ENCODE results near the gene PACS1. TPM values are rescaled to one million over a fixed set of nuclear protein-coding genes. Genes with fewer than 3 reads are reported as not detected.
"Not testable (repeated sequence)": the region's sequence is repeated elsewhere in the genome, so short reads cannot be mapped to it uniquely, and the experiment has no call there.

The PACS1 gene
- 10.9 and 13.0 TPM in 2 replicates for total RNA-seq (2014; rRNA removed; shearing (Covaris generic))

- DNase-seq (ENCODE audit: low read depth), result peak; percentile 79
Observed at GRCh38 chr11:66069715-66070603, at the start of gene PACS1. TSS of gene PACS1 (plus strand) at chr11:66070272. CDS start at chr11:66070487, 215 bp downstream.

- peak; percentile 93 for DNase-seq (ENCODE audit: low read depth)
Observed at GRCh38 chr11:66020618-66021357, 49.3 kb upstream of the PACS1 start.

GRCh38 chr11:66022401-66023185 is 47.5 kb upstream of the PACS1 start:
- peak; percentile 79 for DNase-seq (ENCODE audit: low read depth)

GRCh38 chr11:66023186-66023440 is 47.0 kb upstream of the PACS1 start:
- DNase-seq (ENCODE audit: low read depth), result not testable (repeated sequence)

- DNase-seq (ENCODE audit: low read depth), result no peak
Observed at GRCh38 chr11:66026017-66026529, 44.0 kb upstream of the PACS1 start, which contains the start of gene CATSPER1. TSS of gene CATSPER1 (minus strand) at chr11:66026479. CDS start at chr11:66026379, 100 bp downstream.

- no peak for DNase-seq (ENCODE audit: low read depth)
Observed at GRCh38 chr11:66032957-66033735, 36.9 kb upstream of the PACS1 start.

GRCh38 chr11:66035653-66036333 is 34.3 kb upstream of the PACS1 start:
- DNase-seq (ENCODE audit: low read depth), result no peak

- no peak for DNase-seq (ENCODE audit: low read depth)
Observed at GRCh38 chr11:66036334-66036710, 33.8 kb upstream of the PACS1 start.

GRCh38 chr11:66037327-66037726 is 32.7 kb upstream of the PACS1 start:
- DNase-seq (ENCODE audit: low read depth), result no peak

- DNase-seq (ENCODE audit: low read depth), result no peak
Observed at GRCh38 chr11:66039765-66040164, 30.3 kb upstream of the PACS1 start.

- DNase-seq (ENCODE audit: low read depth), result no peak
Observed at GRCh38 chr11:66042227-66042995, 27.7 kb upstream of the PACS1 start.

- DNase-seq (ENCODE audit: low read depth), result no peak
Observed at GRCh38 chr11:66042996-66043906, 26.8 kb upstream of the PACS1 start.

GRCh38 chr11:66044757-66045156 is 25.3 kb upstream of the PACS1 start:
- no peak for DNase-seq (ENCODE audit: low read depth)

GRCh38 chr11:66045177-66045639 is 24.9 kb upstream of the PACS1 start:
- DNase-seq (ENCODE audit: low read depth), result peak; percentile 76

GRCh38 chr11:66046901-66047300 is 23.2 kb upstream of the PACS1 start:
- no peak for DNase-seq (ENCODE audit: low read depth)

GRCh38 chr11:66047541-66048365 is 22.3 kb upstream of the PACS1 start:
- no peak for DNase-seq (ENCODE audit: low read depth)

GRCh38 chr11:66048547-66049323 is 21.3 kb upstream of the PACS1 start, which contains the start of gene GAL3ST3:
TSS of gene GAL3ST3 (minus strand) at chr11:66049161. CDS start at chr11:66045415, 3,746 bp downstream.
- DNase-seq (ENCODE audit: low read depth), result no peak
